Right lung (tissue), 5 donors: ENCODE data around the gene CCDC187. TPM values are rescaled to one million over a fixed set of nuclear protein-coding genes. Genes with fewer than 3 reads are reported as not detected.

Experiments
- DNase-seq, 2 donors: peaks; one replicate each; pipeline ENCODE4 v3.0.0-alpha.2; 2013
- polyA plus RNA-seq, 5 donors: library from polyadenylated mRNA; unstranded; fragments of 120-200 nt; gene quantifications; one replicate each; pipeline versions ENCODE4 v1.2.1 to v1.2.3, GENCODE V29; 2013; ENCODE audit warnings: inconsistent platforms in 1 of 5, low replicate concordance in 1 of 5; ENCODE audit not compliant: insufficient read length in 5 of 5, insufficient read depth in 1 of 5

The CCDC187 gene
- polyA plus RNA-seq, 5 donors = 0.65 to 2.9 (median 1.8) TPM

GRCh38 chr9:136339958-136340310 is 36.0 kb upstream of the CCDC187 start:
- no peak for DNase-seq

DNA sequence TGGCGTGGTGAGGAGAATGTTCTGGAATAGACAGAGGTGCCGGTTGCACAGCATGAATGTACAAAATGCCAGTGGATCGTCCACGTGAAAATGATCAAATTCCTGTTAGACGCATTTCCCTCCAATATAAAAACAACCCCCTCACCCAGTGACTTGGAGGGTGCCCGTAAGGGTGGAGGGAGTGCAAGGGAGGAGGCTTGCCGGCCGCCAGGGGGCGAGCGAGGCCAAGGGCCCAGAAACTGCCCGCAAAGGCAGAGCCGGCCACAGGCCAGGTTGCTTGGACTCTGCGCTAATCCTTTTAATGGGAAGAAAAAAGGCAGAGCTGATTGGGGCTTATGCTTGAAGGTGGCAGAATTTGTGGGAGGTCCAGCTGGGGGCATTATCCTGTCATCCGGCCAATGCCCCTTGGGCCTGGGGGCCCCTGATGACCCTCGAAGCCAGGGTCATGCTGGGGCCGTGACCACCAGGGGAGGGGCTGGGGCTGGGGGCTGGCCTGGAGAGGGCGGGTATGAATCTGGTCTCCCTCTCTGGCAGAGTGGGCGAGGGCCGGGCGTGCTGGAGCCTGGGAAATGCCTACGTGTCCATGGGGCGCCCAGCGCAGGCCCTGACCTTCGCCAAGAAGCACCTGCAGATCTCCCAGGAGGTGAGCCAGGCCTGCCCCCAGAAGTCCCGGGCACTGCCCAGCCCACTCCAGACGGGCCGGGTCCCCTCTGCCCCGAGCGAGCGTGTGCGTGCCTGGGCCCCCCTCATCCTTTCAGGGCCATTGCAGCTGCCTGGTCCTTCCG is 35.5 kb upstream of the CCDC187 start:
- no peak for DNase-seq

- DNase-seq = no peak
These were observed 34.6 kb upstream of the CCDC187 start for GRCh38 chr9:136338511-136338910.

DNA sequence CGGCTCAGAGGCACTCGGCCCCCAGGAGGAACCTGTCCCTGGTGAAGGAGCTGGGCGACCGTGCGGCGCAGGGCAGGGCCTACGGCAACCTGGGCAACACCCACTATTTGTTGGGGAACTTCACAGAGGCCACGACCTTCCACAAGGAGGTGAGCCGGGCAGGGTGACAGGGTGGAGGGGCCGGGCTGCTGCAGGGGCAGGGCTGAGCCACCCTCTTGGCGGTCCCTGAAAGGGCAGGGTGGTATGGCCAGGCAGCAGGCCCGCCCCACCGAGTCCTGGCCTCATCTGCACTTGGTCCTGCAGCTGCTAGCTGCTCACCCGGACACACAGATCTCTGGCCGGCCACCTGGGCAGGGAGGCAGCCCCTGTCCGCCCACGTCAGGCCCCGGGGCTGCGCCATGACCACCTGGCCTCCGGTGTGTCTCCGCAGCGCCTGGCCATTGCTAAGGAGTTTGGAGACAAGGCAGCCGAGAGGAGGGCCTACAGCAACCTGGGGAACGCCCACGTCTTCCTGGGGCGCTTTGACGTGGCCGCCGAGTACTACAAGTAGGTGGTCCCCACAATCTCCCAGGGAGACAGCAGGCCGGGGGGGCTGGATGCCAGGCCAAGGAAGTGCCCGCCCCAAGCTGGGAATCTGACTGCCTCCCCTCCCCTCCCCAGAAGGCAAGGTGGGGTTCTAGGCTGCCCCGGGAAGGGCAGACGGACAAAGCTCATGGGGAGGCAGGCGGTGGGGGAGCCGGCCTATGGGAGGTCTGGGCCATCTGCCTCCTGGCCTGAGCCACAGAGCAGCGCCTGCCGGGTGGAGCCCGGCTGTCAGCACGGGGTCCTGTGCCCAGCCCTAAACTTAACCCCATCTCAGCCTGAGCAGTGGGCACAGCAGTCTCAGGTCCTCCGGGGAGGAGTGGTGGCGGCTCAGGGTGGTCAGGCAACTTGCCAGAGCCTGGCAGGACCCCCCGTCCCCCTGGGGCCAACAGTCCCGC is 33.8 kb upstream of the CCDC187 start:
- no peak for DNase-seq

- DNase-seq = no peak
These were observed 33.0 kb upstream of the CCDC187 start for GRCh38 chr9:136336881-136337280.

DNA sequence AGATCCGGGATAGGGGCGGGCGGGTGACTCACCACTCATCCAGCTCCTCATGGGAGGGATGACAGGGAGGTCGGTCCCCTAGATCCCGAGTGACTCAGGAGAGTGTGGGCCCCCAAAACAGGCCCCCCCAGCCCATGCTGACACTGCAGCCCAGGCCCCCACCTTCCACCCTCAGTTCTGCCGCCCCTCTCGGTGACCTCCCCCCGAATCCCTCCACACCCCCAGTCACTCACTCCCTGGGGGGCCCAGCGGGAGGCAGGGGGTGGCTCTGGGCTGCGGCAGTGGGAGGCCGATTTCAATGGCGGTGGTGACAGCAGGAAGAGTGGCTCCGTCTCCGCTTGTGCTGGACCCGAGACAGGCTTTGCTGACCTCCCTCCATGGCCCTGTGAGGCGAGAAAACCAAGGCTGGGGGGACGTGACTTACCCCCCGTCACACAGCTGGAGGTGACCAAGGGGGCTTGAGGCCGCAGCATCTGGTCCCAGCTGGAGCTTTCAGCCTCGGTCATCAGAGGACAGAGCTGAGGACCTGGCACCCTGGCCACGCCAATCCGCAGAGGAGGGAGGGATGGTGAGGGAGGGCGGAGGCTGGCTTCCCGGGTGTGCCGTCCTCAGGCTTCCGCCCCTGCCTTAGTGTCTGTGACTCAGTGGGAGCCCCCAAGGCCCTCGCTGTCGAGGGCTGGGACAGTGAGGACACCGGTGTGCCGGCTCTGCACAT is 32.4 kb upstream of the CCDC187 start:
- no peak for DNase-seq

DNA sequence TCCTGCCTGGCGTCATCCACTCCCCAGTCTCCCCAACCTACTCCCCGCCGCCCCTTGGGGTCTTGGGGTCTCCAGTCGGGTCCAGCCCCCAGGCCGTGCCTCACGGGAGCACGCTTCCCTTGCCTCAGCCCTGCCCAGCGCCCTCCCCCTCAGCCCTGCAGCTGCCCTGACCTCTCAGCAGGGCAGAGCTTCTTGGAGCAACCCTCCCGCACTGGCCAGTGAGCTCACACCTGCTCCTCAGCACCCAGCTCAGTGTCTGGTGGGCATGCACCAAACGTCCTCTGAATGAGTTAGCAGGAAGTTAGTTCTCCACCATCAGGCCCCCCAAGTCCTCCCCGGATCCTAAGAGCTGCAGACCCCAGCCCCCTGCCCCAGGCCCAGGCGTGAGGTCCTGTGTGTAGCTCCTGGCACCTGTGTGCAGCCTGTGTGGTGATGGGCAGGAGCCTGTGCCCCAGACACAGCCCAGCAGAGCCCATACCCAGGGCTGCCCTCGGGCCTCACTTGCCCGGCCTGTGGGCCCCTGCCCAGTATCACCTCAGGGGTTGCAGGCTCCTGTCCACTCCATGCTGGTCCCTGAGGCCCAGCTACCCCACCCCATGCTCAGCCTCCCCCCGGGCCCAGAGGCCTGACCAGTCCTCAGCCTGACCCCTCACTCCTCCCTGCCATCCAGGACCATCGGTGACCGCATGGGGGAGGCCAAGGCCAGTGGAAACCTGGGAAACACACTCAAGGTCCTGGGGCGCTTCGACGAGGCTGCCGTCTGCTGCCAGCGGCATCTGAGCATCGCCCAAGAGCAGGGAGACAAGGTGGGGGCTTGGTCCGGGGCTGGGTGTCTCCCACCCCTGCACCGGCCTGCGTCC is 31.6 kb upstream of the CCDC187 start:
- DNase-seq = no peak

- DNase-seq = no peak
These were observed 30.6 kb upstream of the CCDC187 start for GRCh38 chr9:136334541-136334940.

DNA sequence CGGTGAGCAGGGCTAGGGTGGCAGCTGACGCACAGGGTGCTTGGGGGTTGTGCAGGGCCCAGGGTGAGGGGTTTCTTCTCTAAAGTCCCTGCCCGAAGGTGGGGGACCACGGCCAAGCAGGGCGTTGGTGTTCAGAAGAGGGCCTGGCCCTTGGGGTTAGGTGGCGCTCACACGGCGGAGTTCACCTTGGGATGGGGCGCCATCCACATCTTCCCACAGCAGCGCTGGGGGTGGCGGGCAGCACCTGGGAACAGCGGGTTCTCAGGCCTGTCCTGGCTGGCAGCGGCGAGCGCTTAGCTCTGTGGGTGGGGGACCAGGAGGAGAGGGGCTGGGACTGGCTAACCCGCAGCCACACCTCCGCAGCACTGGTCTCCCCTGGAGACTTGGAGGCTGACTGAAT is 29.6 kb upstream of the CCDC187 start:
- DNase-seq = no peak

DNA sequence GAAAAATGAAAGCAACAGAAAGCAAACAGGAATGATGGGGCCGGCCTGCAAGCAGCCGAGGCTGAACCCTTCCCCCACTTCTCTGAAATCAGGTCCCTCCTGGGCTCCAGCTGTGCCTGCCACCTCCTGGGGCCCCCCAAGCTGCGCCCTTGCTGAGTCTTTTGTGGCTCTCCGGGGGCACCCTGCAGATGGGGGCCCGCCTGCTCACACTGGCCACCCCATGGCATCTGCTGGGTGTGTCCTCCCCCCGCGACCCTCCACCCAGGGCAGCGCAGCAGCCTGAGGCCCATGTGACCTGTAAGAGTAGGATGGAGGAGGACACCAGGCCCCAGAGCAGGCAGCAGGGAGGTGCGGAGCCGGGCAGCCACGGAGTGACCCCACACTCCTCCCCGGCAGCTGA is 29.2 kb upstream of the CCDC187 start:
- no peak for DNase-seq

GRCh38 chr9:136332482-136332983 is 28.6 kb upstream of the CCDC187 start:
- DNase-seq = no peak

DNA sequence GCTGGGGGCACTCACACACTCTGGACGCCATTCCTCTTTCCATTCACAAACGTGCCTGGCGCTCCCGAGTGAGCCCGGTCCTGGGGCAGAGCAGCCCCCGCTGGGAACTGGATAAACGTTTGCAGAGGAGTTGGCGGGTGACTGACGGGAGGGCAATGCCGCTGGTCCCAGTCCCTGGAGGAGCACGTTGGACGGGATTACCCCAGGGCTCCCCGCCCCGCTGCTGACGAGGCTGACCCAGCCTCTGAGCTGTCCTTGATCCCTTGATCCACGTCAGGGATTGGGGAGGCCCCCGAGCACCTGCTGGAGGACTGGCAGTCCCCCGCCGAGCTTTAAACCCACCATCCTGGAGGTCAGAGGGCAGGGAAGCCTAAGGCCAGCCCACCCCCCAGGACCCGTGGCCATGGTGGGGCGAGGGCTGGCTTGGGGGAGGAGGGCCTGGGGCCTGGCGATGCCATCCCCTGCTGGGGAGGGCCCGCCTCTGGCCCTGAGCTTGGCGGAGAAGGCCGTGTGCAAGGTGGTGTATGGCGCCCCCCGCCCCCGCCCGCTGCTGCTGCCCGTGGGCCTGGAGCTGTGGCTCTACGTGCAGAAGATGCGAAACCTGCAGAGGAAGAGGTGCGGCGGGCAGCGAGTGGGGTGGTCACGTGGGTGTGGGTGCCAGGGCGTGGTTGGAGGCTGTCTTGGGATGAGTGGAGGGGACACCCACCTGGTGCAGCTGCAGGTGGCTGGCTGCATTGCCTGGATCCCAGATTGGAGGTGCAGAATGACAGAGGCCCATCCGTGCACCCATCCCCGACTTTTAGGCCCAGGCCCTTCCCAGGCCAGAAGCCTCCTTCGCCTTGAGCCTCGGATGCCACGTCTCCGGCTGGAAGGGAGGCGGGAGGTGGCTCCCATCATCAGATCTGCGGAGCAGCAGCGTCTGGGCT is 27.9 kb upstream of the CCDC187 start:
- DNase-seq = no peak

- no peak for DNase-seq
These were observed 27.1 kb upstream of the CCDC187 start for GRCh38 chr9:136331030-136331429.

DNA sequence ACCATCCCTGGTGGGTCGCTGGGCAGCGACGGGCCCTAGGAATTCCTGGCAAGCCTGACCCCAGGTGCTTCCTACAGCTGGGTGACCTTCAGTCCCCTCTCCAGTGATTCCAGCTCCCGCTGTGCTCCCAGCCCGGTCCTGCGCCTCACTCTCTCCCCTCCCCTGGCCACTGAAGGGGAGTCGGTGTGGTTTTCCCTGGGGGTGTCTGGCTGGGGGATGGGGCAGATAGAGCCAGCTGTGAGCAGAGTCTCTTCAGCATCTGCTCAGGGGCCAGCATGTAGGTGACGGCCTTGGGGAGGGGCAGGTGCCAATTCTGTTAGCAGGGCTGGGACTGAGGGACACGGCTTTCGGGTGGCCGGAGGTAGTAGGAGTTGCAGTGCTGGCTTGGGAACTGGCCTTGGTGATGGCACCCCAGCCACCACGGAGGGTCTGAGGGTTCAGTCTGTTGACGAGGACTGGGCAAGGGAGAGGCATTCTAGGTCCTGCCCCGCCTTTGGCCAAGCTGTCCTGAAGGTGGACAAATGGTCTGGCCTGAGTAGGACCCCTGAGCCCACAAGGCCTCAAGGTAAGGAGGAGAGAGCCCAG is 26.6 kb upstream of the CCDC187 start:
- no peak for DNase-seq

GRCh38 chr9:136329636-136330405 is 25.9 kb upstream of the CCDC187 start:
- no peak for DNase-seq

DNA sequence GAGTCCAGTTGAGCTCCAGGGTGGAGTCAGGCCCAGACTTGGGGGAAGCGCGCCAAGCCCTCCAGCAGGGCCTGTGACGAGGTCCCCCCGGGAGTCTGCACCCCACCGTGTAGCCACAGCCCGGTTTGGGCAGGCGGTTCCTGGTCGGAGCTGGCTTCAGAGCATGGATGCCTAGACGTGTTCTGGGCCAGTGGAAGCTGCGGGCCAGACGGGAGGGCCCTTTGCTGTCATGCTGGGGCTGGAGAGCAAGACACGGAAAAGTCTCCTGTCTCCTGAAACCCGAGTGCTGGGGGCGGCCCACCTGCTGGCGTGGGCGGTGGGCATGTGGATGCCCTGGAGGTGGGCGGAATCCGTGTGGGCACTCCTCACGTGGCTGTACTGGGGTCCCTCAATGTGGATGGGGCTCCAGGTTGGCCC is 25.3 kb upstream of the CCDC187 start:
- DNase-seq = no peak

DNA sequence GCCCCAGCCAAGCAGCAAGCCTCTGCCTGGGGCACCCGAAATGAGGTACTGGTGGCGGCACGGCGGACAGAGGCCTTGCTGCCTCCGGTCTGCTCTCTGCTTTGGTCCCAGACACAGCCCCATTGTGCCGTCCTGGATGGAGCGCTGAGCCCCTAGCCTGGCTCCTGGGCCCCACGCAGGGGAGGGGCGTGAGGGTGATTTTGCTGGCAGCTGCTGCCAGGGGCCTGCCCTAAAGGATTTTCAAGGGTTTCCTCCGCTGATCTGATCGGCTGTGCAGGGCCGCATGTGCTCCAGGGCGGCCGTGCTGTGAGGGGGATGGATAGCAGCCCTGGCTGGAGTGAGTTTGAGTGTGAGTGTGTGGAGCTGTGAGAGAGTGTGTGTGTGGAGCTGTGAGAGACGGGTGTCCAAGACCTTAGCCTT is 24.7 kb upstream of the CCDC187 start:
- DNase-seq = peak; percentile 69 to 74

- no peak for DNase-seq
These were observed 24.2 kb upstream of the CCDC187 start for GRCh38 chr9:136328011-136328621.
